Suprapubic skin (tissue), 3 donors: ENCODE results near the gene CPNE4.

ENCODE experiments used
- CTCF ChIP-seq, 2 donors: fragments of 200-600 bp in 1 of 2; fragments of 450-650 bp in 1 of 2; sonication (generic) in 1 of 2; IDR thresholded peaks; one replicate each; pipeline ENCODE4 v1.5.1; 2016 to 2019; ENCODE audit warnings: antibody characterized with exemption in 2 of 2, mild to moderate bottlenecking in 1 of 2, moderate library complexity in 1 of 2
- EP300 ChIP-seq: sonication (generic); formaldehyde crosslinking; IDR thresholded peaks from one replicate; pipeline ENCODE4 v1.6.1; 2017; ENCODE audit warnings: antibody characterized with exemption
- POLR2A ChIP-seq, 2 donors: fragments of 450-650 bp; IDR thresholded peaks; one replicate each; pipeline ENCODE4 v1.6.1; 2017; ENCODE audit warnings: antibody characterized with exemption in 2 of 2, mild to moderate bottlenecking in 2 of 2, moderate library complexity in 2 of 2

- no peak for TF ChIP-seq CTCF (IDR thresholded peaks at IDR 0.05)
- TF ChIP-seq POLR2A (IDR thresholded peaks at IDR 0.05): no peak
- TF ChIP-seq EP300: no peak
Observed at GRCh38 chr3:131555456-131555855, 479.4 kb downstream of the CPNE4 start.
